ENCODE data around the gene OTOS.

DNA sequence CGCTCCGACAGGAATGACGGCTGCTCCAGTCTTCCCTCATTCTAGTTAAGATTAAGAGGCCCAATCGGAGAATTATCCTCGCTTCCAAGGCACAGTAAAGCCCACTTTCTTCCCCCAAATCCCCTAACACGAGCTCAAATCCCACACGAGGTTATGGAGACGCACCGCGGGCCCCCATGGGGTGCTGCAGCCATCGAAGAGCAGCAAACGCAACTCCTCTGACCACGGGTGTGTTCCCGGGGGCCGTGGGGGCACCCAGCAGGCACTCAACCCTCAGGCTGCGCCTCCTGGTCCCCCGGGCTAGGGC lies 4.8 kb downstream of the OTOS start:
- no peak for TF ChIP-seq CTCF (IDR thresholded peaks at IDR 0.05)
- no peak for TF ChIP-seq POLR2AphosphoS5 (IDR thresholded peaks at IDR 0.05; ENCODE audit: low read depth, low read length)
- TF ChIP-seq SIN3A (IDR thresholded peaks at IDR 0.05; ENCODE audit: borderline replicate concordance, insufficient read depth, low read depth, low read length) = no peak
- no peak for TF ChIP-seq REST (IDR thresholded peaks at IDR 0.05; ENCODE audit: insufficient read depth in 1 of 2, low read depth in 2 of 2, low read length in 1 of 2)
- TF ChIP-seq TCF7L2 (IDR thresholded peaks at IDR 0.05; ENCODE audit: low read depth, low read length) = no peak
